ENCODE results near the gene JUNB. TPM values are rescaled to one million over a fixed set of nuclear protein-coding genes. Genes with fewer than 3 reads are reported as not detected.

JUNB gene
- total and polyA plus RNA-seq, 2 of the 8 experiments (the other 6 are each of a cell fraction or from before 2014, with no cell fraction given) = 7.4 to 10.0 TPM

DNA sequence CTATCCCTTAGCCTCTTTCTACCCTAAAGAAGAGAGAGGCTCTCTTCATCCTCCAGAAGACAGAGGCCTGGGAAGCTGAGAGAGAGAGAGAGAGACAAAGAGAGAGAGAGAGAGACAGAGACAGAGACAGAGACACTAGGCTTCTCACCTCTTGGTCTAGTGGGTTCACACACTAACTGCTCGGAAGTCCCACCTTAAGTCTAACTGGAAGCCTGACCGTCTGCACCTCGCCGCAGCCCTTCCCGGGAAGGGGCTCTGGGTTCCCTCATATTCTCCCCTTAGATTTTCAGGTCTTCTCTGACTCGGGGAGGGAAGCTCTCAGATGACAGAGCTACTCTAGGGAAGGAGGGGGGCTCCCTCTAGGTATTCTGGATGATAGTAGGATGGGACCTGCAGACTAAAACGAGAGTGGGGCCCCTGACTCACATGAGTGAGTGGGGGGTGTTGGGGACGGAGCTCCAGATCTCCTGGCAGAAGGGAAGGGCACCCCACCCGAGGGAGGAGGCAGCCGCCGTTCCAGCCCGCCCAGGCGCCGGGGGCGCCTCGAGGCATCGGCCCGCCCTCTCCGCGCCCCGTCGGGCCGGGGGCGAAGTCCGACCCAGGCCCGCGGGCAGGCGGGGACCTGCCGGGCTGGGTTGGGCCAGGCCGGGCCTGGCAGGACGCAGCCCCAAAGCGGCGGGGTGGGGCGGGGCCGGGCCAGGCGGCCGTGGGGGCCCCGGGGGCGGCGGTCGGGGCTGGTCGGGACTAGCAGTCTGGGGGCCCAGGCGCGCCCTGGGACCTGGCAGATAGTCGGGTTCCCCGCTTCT, 2.0 kb upstream of the JUNB start (continued):
- no peak for TF ChIP-seq SAP30 (IDR thresholded peaks at IDR 0.05; ENCODE audit: insufficient read depth, insufficient replicate concordance, low read length)
